ENCODE measurements around the gene YTHDC1.
A peak's percentile ranks its signal among the peaks of the same experiment; 100 is the strongest.
"Not testable (repeated sequence)": the region's sequence is repeated elsewhere in the genome, so short reads cannot be mapped to it uniquely, and the experiment has no call there.

The YTHDC1 gene

GRCh38 chr4:68349649-68350360 is at the start of gene YTHDC1:
Gene YTHDC1 (minus strand): TSS chr4:68350090. CDS start chr4:68349753, 337 bp downstream.
- peak; percentile 90 for DNase-seq

GRCh38 chr4:68399306-68399705 is 49.4 kb upstream of the YTHDC1 start:
- no peak for DNase-seq

GRCh38 chr4:68396756-68397155 is 46.9 kb upstream of the YTHDC1 start:
- no peak for DNase-seq

GRCh38 chr4:68391436-68391835 is 41.5 kb upstream of the YTHDC1 start:
- DNase-seq: no peak

- no peak for DNase-seq
Measured at GRCh38 chr4:68390205-68390935, 40.5 kb upstream of the YTHDC1 start.

- not testable (repeated sequence) for DNase-seq
Measured at GRCh38 chr4:68389386-68389913, 39.6 kb upstream of the YTHDC1 start.

GRCh38 chr4:68388347-68388865 is 38.5 kb upstream of the YTHDC1 start:
- DNase-seq: no peak

GRCh38 chr4:68385267-68385666 is 35.4 kb upstream of the YTHDC1 start:
- DNase-seq: no peak

GRCh38 chr4:68383115-68383514 is 33.2 kb upstream of the YTHDC1 start:
- no peak for DNase-seq

- no peak for DNase-seq
Measured at GRCh38 chr4:68378226-68378625, 28.3 kb upstream of the YTHDC1 start.

GRCh38 chr4:68375667-68376559 is 26.0 kb upstream of the YTHDC1 start:
- DNase-seq: no peak

GRCh38 chr4:68373513-68373912 is 23.6 kb upstream of the YTHDC1 start:
- DNase-seq: no peak

GRCh38 chr4:68372588-68372987 is 22.7 kb upstream of the YTHDC1 start:
- DNase-seq: no peak

GRCh38 chr4:68369142-68369805 is 19.4 kb upstream of the YTHDC1 start:
- no peak for DNase-seq

GRCh38 chr4:68368691-68369131 is 18.8 kb upstream of the YTHDC1 start:
- no peak for DNase-seq

GRCh38 chr4:68367835-68368234 is 17.9 kb upstream of the YTHDC1 start:
- DNase-seq: no peak

- no peak for DNase-seq
Measured at GRCh38 chr4:68366600-68366999, 16.7 kb upstream of the YTHDC1 start.

- DNase-seq: no peak
Measured at GRCh38 chr4:68365068-68365467, 15.2 kb upstream of the YTHDC1 start.

GRCh38 chr4:68361146-68361589 is 11.3 kb upstream of the YTHDC1 start:
- no peak for DNase-seq

- no peak for DNase-seq
Measured at GRCh38 chr4:68360231-68360968, 10.5 kb upstream of the YTHDC1 start.

GRCh38 chr4:68359508-68359907 is 9.6 kb upstream of the YTHDC1 start:
- no peak for DNase-seq
